Uterus (tissue), 4 donors: Measurements from ENCODE around the gene FNBP1. TPM values are rescaled to one million over a fixed set of nuclear protein-coding genes. Genes with fewer than 3 reads are reported as not detected.
"Not testable (repeated sequence)": the region's sequence is repeated elsewhere in the genome, so short reads cannot be mapped to it uniquely, and the experiment has no call there.

ENCODE experiments used
- DNase-seq, 2 donors: peaks; one replicate each; pipeline ENCODE4 v3.0.0-alpha.2; 2019 to 2020
- H3K27ac ChIP-seq, 2 donors: fragments of 200-600 bp; sonication (generic); 1 replicate in 1 of 2; 2 replicates in 1 of 2; pipeline ENCODE4 v1.5.1; 2016 to 2018
- H3K27me3 ChIP-seq, 2 donors: fragments of 200-600 bp; sonication (generic); one replicate each; pipeline ENCODE4 v1.5.1; 2018 to 2019; ENCODE audit warnings: control low read depth in 1 of 2
- H3K36me3 ChIP-seq, 2 donors: fragments of 200-600 bp; sonication (generic); one replicate each; pipeline ENCODE4 v1.5.1; 2019; ENCODE audit warnings: control low read depth in 1 of 2
- H3K4me1 ChIP-seq, 2 donors: fragments of 200-600 bp; sonication (generic); one replicate each; pipeline ENCODE4 v1.5.1; 2018 to 2019; ENCODE audit warnings: control low read depth in 1 of 2
- H3K4me3 ChIP-seq, 2 donors: fragments of 200-600 bp; sonication (generic); 1 replicate in 1 of 2; 2 replicates in 1 of 2; pipeline ENCODE4 v1.5.1; 2018 to 2019; ENCODE audit warnings: mild to moderate bottlenecking in 1 of 2
- H3K9me3 ChIP-seq, 2 donors: fragments of 200-600 bp; sonication (generic); one replicate each; pipeline ENCODE4 v1.5.1; 2019; ENCODE audit warnings: control low read depth in 1 of 2
- POLR2A ChIP-seq, 2 donors: fragments of 450-650 bp; IDR thresholded peaks; one replicate each; pipeline ENCODE4 v1.6.1; 2016; ENCODE audit warnings: antibody characterized with exemption in 2 of 2, mild to moderate bottlenecking in 1 of 2, moderate library complexity in 1 of 2
- intact Hi-C: fragments of 100-400 bp; cut with DNase I; formaldehyde crosslinking; loops from one replicate; pipeline ENCODE4 v1.15.1; 2023; ENCODE audit warnings: low total_unique reads
- total RNA-seq, 4 donors: library from RNA; depleted of rRNA in 3 of 4; stranded (reverse); fragments of >200 nt in 3 of 4; gene quantifications; one replicate each; pipeline versions ENCODE4 v1.1.0 to v1.2.4, GENCODE V29; 2014 to 2023
- TF ChIP-seq, protein P1 (sequence below), 4 experiments: fragments of 200-600 bp in 2 of 4; fragments of 450-650 bp in 2 of 4; sonication (generic) in 2 of 4; IDR thresholded peaks; one replicate each; pipeline ENCODE4 v1.5.1; 2016 to 2019; ENCODE audit warnings: antibody characterized with exemption in 4 of 4, mild to moderate bottlenecking in 2 of 4, moderate library complexity in 1 of 4
- donor health status: DM: yes; HTN: yes; CAD: no.

Gene FNBP1
- total RNA-seq, 4 donors from 2014 or later, result 18.5 to 102 (median 77.2) TPM

DNA sequence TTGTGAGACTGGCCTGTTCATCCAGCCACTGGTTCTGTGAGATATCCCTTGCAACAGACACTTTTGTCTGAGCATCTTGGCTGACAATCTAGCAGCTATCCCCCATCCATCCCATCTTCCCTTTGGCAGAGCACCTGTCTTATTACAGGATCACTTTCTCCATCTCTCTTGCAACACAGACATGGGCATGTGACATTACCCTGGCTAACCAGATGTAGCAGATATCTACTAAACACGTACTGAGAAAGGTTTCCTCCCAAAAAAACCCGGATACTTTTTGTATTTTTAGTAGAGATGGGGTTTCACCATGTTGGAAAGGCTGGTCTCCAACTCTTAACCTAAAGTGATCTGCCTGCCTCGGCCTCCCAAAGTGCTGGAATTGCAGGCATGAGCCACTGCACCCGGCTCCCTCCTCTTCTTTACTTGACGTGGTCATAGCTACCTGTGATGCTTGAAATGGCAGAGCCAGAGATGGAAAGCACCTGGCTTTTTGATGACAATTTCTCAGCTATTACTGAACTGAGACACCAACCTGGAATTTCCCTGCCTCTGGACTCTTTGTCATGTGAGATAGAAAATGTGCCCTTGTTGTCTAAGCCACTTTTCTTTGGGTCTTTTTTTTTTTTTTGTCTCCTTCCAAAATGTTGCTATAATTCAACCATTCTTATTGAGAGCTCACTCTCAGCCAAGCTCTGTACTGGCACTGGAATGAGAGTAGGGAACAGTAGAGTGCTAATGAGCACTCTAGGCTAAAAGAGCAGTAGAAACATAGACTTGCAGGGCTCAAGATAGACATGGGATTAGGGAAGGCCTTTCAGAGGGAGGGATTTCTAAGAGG is 32.6 kb downstream of the FNBP1 start:
- no peaks in the 10 kb centered on the region for H3K27me3 ChIP-seq
- H3K27ac ChIP-seq, result peak overlapping the region in 1 of 2 donors; percentile 17
- intact Hi-C loops, result no loop called here
- no peaks in the 10 kb centered on the region for H3K9me3 ChIP-seq
- H3K36me3 ChIP-seq, result no peaks in the 10 kb centered on the region
- DNase-seq, result no peak
- TF ChIP-seq, protein P1, sequence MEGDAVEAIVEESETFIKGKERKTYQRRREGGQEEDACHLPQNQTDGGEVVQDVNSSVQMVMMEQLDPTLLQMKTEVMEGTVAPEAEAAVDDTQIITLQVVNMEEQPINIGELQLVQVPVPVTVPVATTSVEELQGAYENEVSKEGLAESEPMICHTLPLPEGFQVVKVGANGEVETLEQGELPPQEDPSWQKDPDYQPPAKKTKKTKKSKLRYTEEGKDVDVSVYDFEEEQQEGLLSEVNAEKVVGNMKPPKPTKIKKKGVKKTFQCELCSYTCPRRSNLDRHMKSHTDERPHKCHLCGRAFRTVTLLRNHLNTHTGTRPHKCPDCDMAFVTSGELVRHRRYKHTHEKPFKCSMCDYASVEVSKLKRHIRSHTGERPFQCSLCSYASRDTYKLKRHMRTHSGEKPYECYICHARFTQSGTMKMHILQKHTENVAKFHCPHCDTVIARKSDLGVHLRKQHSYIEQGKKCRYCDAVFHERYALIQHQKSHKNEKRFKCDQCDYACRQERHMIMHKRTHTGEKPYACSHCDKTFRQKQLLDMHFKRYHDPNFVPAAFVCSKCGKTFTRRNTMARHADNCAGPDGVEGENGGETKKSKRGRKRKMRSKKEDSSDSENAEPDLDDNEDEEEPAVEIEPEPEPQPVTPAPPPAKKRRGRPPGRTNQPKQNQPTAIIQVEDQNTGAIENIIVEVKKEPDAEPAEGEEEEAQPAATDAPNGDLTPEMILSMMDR (IDR thresholded peaks at IDR 0.05), result no peak
- no peak for TF ChIP-seq POLR2A (IDR thresholded peaks at IDR 0.05)
- H3K4me3 ChIP-seq, result no peak overlapping the region
- H3K4me1 ChIP-seq, result peaks cover 0 to 3% of the 10 kb centered on the region in 2 donors

DNA sequence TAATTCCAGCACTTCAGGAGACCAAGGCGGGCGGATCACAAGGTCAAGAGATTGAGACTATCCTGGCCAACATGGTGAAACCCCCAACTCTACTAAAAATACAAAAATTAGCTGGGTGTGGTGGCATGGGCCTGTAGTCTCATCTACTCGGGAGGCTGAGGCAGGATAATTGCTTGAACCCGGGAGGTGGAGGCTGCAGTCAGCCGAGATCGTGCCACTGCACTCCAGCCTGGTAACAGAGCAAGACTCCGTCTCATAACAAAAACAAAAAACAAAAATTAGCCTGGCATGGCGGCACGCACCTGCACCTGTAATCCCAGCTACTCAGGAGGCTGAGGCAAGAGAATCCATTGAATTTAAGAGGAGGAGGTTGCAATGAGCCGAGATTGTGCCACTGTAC is 33.4 kb downstream of the FNBP1 start:
- intact Hi-C loops, DNase-seq, H3K4me1 ChIP-seq, H3K9me3 ChIP-seq, H3K4me3 ChIP-seq, H3K27ac ChIP-seq, H3K27me3 ChIP-seq, H3K36me3 ChIP-seq: not testable (repeated sequence)

DNA sequence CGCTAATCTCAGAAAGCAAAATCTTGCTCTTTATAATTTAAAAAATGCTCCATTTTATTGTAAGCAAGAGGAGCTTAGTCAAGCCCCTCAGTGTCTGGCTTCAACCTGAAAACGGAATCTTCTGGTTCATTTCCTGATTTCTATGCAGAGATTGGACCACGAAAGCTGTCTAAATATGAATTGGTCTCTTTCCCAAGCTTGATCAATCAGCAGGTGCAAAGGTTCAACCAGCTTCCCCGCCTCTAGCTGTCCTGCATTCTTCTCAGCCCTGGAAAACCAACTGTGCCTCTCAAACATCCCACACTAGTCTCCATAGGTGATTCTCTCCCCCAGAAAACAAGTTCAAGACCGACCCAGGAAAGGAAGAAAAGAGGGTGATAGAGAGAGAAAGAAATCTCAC is 34.5 kb downstream of the FNBP1 start:
- Histone ChIP-seq H3K4me3 (no peak overlapping the region), H3K36me3 (no peaks in the 10 kb centered on the region), H3K27me3 (no peaks in the 10 kb centered on the region), H3K4me1 (peaks cover 0 to 3% of the 10 kb centered on the region in 2 donors), H3K9me3 (no peaks in the 10 kb centered on the region), H3K27ac (peak overlapping the region in 1 of 2 donors; percentile 61)
- no peak for TF ChIP-seq POLR2A (IDR thresholded peaks at IDR 0.05)
- TF ChIP-seq, protein P1 (IDR thresholded peaks at IDR 0.05), result no peak
- intact Hi-C loops, result no loop called here
- no peak for DNase-seq

DNA sequence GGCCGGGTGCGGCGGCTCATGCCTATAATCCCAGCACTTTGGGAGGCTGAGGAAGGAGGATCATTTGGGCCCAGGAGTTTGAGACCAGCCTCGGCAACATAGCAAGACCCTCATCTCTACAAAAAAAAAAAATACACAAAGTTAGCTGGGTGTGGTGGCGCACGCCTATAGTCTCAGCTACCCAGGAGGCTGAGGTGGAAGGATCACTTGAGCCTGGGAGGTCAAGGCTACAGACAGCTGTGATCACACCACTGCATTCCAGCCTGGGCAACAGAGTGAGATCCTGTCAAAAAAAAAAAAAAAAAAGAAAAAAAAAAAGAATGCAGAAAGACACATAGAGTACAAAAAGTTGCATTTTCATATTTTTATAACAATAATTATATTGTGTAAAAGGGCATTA is 36.0 kb downstream of the FNBP1 start:
- H3K4me1 ChIP-seq, intact Hi-C loops, DNase-seq: not testable (repeated sequence)

DNA sequence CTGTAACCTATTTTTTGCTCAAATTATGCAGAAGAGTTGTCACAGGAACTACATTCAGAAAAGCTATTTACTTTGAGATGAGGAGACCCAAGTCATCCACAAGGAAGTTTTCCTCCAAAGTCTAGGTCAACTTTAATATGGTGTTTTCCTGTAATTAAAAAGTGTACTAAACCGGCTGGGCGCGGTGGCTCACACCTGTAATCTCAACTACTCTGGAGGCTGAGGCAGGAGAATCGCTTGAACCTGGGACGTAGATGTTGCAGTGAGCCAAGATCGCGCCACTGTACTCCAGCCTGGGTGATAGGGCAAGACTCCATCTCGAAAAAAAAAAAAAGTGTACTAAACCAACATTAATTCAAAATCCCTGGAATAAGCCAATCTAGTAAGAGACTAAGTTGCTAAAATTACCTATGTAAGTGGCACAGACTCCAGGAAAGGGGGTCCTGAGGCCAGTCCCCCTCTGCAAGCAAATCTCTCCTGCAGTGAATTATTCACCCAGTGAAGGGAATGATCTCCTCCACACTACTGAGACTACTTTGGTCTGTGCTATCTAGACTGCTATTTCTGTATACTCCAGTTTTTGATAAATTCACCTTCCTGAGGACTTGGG is 38.9 kb downstream of the FNBP1 start:
- TF ChIP-seq, protein P1 (IDR thresholded peaks at IDR 0.05), result no peak
- no peak for TF ChIP-seq POLR2A (IDR thresholded peaks at IDR 0.05)
- no peak overlapping the region for H3K27ac ChIP-seq
- intact Hi-C loops, result no loop called here
- DNase-seq, result no peak
- H3K4me1 ChIP-seq, result no peaks in the 10 kb centered on the region
- H3K4me3 ChIP-seq, result no peak overlapping the region
- no peaks in the 10 kb centered on the region for H3K36me3 ChIP-seq
- H3K9me3 ChIP-seq, result no peaks in the 10 kb centered on the region
- no peaks in the 10 kb centered on the region for H3K27me3 ChIP-seq

More for the DNA sequence above, 36.0 kb downstream of the FNBP1 start:
- not testable (repeated sequence) for H3K9me3 ChIP-seq, H3K36me3 ChIP-seq, H3K4me3 ChIP-seq, H3K27me3 ChIP-seq
- H3K27ac ChIP-seq, result peak overlapping the region; percentile 58 to 61

DNA sequence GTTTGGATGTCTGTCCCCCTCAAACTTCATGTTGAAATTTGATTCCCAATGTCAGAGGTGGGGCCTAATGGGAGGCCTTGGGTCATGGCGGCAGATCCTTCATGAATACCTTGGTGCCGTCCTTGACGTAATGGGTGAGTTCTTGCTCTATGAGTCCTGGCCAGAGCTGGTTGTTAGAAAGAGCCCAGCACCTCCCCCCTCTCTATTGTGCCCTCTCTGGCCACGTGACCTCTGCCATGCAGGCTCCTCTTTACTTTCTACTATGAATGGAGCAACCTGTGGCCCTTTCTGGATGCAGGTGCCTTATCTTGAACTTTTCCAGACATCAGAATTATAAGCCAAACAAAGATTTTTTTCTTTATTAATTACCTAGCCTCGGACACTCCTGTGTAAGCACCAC is 40.7 kb downstream of the FNBP1 start:
- TF ChIP-seq POLR2A (IDR thresholded peaks at IDR 0.05), result no peak
- TF ChIP-seq, protein P1 (IDR thresholded peaks at IDR 0.05), result no peak
- Histone ChIP-seq H3K9me3 (no peaks in the 10 kb centered on the region), H3K36me3 (no peaks in the 10 kb centered on the region), H3K27ac (no peak overlapping the region), H3K27me3 (no peaks in the 10 kb centered on the region), H3K4me3 (no peak overlapping the region), H3K4me1 (no peaks in the 10 kb centered on the region)
- DNase-seq, result no peak
- intact Hi-C loops, result no loop called here
